PC-3 (cell line): Measurements from ENCODE around the gene PGA5.

ENCODE experiments used
- EZH2 ChIP-seq: fragments of 300-600 bp; sonication (generic); IDR thresholded peaks from one replicate; pipeline ENCODE4 v1.6.1; 2017; ENCODE audit warnings: antibody characterized with exemption, mild to moderate bottlenecking, low read length; ENCODE audit not compliant: unreplicated experiment
- TF ChIP-seq, protein P1 (sequence below): fragments of 300-600 bp; sonication (generic); conservative IDR thresholded peaks from 2 replicates; pipeline ENCODE4 v1.5.1; 2017; ENCODE audit warnings: antibody characterized with exemption, low read depth, mild to moderate bottlenecking, low read length

DNA sequence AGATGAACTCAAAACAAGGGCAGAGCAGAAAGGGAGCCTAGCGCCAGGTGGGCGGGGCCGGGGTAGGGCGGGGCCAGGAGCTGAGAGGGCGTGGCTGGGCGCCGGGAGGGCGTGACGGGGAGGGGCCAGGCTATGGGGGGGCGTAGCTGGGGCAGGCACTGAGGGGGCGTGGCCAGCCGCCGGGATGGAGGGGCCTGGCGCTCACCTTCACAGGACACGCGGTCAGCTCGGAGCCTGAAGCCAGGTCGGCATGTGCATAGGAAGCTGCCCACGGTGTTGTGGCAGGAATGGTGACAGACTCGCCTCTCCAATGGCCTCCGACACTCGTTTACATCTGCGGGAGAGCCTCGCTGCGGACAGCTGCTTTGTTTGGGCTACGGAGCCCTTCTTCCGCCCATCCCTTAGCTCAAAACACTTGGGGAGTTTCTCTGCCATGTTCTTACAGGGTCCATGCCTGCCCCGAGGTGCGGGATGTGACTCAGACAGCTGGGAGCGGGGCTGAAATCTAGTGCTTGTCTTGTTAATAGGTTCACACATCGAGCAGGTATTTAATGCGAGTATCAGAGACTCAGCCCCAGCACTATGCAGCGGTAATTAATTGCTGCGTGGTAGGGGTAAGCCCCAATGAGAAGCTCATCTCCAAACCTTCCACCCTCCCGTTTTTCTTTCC is 40.7 kb downstream of the PGA5 start:
- TF ChIP-seq EZH2 = no peak
- TF ChIP-seq, protein P1, sequence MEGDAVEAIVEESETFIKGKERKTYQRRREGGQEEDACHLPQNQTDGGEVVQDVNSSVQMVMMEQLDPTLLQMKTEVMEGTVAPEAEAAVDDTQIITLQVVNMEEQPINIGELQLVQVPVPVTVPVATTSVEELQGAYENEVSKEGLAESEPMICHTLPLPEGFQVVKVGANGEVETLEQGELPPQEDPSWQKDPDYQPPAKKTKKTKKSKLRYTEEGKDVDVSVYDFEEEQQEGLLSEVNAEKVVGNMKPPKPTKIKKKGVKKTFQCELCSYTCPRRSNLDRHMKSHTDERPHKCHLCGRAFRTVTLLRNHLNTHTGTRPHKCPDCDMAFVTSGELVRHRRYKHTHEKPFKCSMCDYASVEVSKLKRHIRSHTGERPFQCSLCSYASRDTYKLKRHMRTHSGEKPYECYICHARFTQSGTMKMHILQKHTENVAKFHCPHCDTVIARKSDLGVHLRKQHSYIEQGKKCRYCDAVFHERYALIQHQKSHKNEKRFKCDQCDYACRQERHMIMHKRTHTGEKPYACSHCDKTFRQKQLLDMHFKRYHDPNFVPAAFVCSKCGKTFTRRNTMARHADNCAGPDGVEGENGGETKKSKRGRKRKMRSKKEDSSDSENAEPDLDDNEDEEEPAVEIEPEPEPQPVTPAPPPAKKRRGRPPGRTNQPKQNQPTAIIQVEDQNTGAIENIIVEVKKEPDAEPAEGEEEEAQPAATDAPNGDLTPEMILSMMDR = no peak
